Pulmonary artery endothelial cell (primary cell): ENCODE results near the gene TCF7L2. TPM values are rescaled to one million over a fixed set of nuclear protein-coding genes. Genes with fewer than 3 reads are reported as not detected.

ENCODE experiments used
- DNase-seq: peaks from one replicate; pipeline ENCODE4 v3.0.0-alpha.2; 2011; ENCODE audit warnings: low read depth, low spot score
- total RNA-seq: library from RNA; depleted of rRNA; stranded (reverse); fragments of >200 nt; gene quantifications from 2 replicates; pipeline ENCODE4 v1.2.3, GENCODE V29; 2014

The TCF7L2 gene
- total RNA-seq, 1 donor from 2014 or later, result 1.9 TPM

GRCh38 chr10:113020838-113021237 is 70.8 kb downstream of the TCF7L2 start:
- no peak for DNase-seq

- no peak for DNase-seq
Observed at GRCh38 chr10:113021268-113022040, 71.4 kb downstream of the TCF7L2 start.

GRCh38 chr10:113022265-113022664 is 72.2 kb downstream of the TCF7L2 start:
- DNase-seq, result no peak

GRCh38 chr10:113023017-113023416 is 73.0 kb downstream of the TCF7L2 start:
- no peak for DNase-seq

GRCh38 chr10:113024930-113025329 is 74.9 kb downstream of the TCF7L2 start:
- DNase-seq, result no peak

GRCh38 chr10:113025487-113025886 is 75.4 kb downstream of the TCF7L2 start:
- no peak for DNase-seq

- no peak for DNase-seq
Observed at GRCh38 chr10:113026679-113027078, 76.6 kb downstream of the TCF7L2 start.

- no peak for DNase-seq
Observed at GRCh38 chr10:113027230-113027573, 77.2 kb downstream of the TCF7L2 start.

- no peak for DNase-seq
Observed at GRCh38 chr10:113027574-113028455, 77.8 kb downstream of the TCF7L2 start.

- no peak for DNase-seq
Observed at GRCh38 chr10:113028456-113029440, 78.7 kb downstream of the TCF7L2 start.

- DNase-seq, result no peak
Observed at GRCh38 chr10:113030453-113030852, 80.4 kb downstream of the TCF7L2 start.

GRCh38 chr10:113031147-113031546 is 81.1 kb downstream of the TCF7L2 start:
- no peak for DNase-seq

- DNase-seq, result no peak
Observed at GRCh38 chr10:113033991-113034390, 83.9 kb downstream of the TCF7L2 start.

- DNase-seq, result no peak
Observed at GRCh38 chr10:113035732-113036312, 85.8 kb downstream of the TCF7L2 start.

GRCh38 chr10:113036619-113037018 is 86.6 kb downstream of the TCF7L2 start:
- no peak for DNase-seq

GRCh38 chr10:113037218-113037617 is 87.2 kb downstream of the TCF7L2 start:
- no peak for DNase-seq

- DNase-seq, result no peak
Observed at GRCh38 chr10:113038183-113038582, 88.1 kb downstream of the TCF7L2 start.

GRCh38 chr10:113038985-113039384 is 88.9 kb downstream of the TCF7L2 start:
- no peak for DNase-seq

- DNase-seq, result no peak
Observed at GRCh38 chr10:113041324-113041723, 91.3 kb downstream of the TCF7L2 start.

- no peak for DNase-seq
Observed at GRCh38 chr10:113041841-113042750, 92.0 kb downstream of the TCF7L2 start.
